ENCODE results near the gene KRT14. TPM values are rescaled to one million over a fixed set of nuclear protein-coding genes. Genes with fewer than 3 reads are reported as not detected.

Gene KRT14
- total and polyA plus RNA-seq, 2 donors (not counting 3 experiments of a cell fraction or from before 2014, with no cell fraction given) = 0.12 to 0.66 TPM

DNA sequence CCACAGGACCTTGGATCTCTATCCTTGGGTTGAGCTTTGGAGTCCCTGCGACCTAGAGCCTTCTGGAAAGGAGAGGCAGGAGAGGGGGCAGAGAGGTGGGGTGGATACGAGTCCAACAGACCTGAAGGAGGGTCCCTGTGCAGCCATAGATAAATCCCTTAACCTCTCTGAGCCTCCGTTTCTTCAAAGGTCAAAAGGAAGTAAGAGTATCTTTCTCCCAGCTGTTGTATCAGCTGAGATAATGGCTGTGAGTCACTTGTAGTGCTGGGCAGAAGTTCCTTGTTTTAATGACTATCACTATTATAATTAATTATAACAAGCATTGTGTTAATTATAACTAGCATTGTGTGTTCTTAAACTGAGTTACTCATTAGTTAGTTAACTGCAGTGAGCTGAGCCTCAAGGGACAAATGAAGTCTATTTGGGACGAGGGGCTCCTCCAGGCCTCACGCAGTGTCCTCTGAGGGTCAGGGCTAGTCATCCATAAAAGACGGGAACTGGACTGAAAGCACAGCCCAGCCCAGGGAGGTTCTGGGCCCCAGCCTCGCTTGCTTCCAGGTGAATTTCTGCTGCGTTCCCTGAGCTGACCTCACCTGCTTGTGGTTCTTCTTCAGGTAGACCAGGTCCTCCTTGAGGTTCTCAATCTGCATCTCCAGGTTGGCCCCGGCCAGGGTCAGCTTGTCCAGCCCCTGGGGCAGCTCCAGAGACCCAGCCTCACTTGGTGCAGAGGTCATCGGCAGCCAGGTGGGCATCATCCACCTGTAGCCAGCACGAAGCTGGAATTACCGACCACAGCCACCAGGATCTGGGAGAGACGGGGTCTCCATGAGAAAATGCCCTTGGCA is 43.4 kb upstream of the KRT14 start:
- no peaks in the 10 kb centered on the region for H4K20me1 ChIP-seq (replicated peaks; ENCODE audit: control insufficient read depth, extremely low read depth, insufficient read depth, low read length)
- POLR2A ChIA-PET = no interaction called here
- H3K27ac ChIP-seq (ENCODE audit: insufficient read depth, low read depth, low read length) = no peak overlapping the region
- intact Hi-C loops (cut with micrococcal nuclease) = no loop called here
- no peaks in the 10 kb centered on the region for H3K9me1 ChIP-seq (replicated peaks; ENCODE audit: control insufficient read depth, extremely low read depth, insufficient read depth, low read length)
- H3K9ac ChIP-seq (replicated peaks; ENCODE audit: extremely low read depth, insufficient read depth, low read length) = no peak overlapping the region
- DNase-seq (ENCODE audit: low read depth, low spot score) (no peak), FAIRE-seq (no peak)
- H3K4me2 ChIP-seq (ENCODE audit: insufficient read depth, low read length) = no peak overlapping the region
- no TSS peak for BruUV-seq (replicated peaks)
- no peaks in the 10 kb centered on the region for H3K4me1 ChIP-seq (ENCODE audit: control insufficient read depth, extremely low read depth, insufficient read depth, low read length)
- H3K36me3 ChIP-seq (ENCODE audit: control insufficient read depth in 2 of 2, extremely low read depth in 1 of 2, insufficient read depth in 2 of 2, low read length in 2 of 2) = no peaks in the 10 kb centered on the region
- no peak for TF ChIP-seq EZH2 (IDR thresholded peaks at IDR 0.05; ENCODE audit: borderline replicate concordance, low read depth, low read length, severe bottlenecking)
- TF ChIP-seq, protein P1, sequence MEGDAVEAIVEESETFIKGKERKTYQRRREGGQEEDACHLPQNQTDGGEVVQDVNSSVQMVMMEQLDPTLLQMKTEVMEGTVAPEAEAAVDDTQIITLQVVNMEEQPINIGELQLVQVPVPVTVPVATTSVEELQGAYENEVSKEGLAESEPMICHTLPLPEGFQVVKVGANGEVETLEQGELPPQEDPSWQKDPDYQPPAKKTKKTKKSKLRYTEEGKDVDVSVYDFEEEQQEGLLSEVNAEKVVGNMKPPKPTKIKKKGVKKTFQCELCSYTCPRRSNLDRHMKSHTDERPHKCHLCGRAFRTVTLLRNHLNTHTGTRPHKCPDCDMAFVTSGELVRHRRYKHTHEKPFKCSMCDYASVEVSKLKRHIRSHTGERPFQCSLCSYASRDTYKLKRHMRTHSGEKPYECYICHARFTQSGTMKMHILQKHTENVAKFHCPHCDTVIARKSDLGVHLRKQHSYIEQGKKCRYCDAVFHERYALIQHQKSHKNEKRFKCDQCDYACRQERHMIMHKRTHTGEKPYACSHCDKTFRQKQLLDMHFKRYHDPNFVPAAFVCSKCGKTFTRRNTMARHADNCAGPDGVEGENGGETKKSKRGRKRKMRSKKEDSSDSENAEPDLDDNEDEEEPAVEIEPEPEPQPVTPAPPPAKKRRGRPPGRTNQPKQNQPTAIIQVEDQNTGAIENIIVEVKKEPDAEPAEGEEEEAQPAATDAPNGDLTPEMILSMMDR (IDR thresholded peaks at IDR 0.05; ENCODE audit: extremely low read depth in 1 of 2, insufficient read depth in 1 of 2, low read depth in 1 of 2, low read length in 2 of 2) = no peak
- no peak for TF ChIP-seq POLR2A (IDR thresholded peaks at IDR 0.05; ENCODE audit: low read depth, low read length)
- no peak for TF ChIP-seq GATA2 (IDR thresholded peaks at IDR 0.05; ENCODE audit: insufficient read depth, insufficient read length, low read depth, low read length)
- no peak for TF ChIP-seq JUN (IDR thresholded peaks at IDR 0.05; ENCODE audit: borderline replicate concordance, insufficient read depth, insufficient read length, low read depth)
- TF ChIP-seq MYC (IDR thresholded peaks at IDR 0.05; ENCODE audit: low read depth, low read length) = no peak
- no peak for TF ChIP-seq POLR2AphosphoS5 (IDR thresholded peaks at IDR 0.05; ENCODE audit: insufficient read depth, low read depth, low read length)
- TF ChIP-seq, protein P2, sequence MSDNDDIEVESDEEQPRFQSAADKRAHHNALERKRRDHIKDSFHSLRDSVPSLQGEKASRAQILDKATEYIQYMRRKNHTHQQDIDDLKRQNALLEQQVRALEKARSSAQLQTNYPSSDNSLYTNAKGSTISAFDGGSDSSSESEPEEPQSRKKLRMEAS (IDR thresholded peaks at IDR 0.05; ENCODE audit: insufficient read depth, insufficient read length) = no peak
- CTCF ChIA-PET = no interaction called here
- dilution Hi-C loops (cut with MboI; ENCODE audit: extremely low pct_ligation_motif_present, low sequenced_read_pairs) = no loop called here
- no peaks in the 10 kb centered on the region for H3K9me3 ChIP-seq (replicated peaks; ENCODE audit: control insufficient read depth, insufficient read depth, low read length)
- H3K27me3 ChIP-seq (ENCODE audit: control insufficient read depth in 2 of 2, insufficient read depth in 2 of 2, low read length in 2 of 2) = no peaks in the 10 kb centered on the region
- H3K79me2 ChIP-seq (ENCODE audit: control insufficient read depth, insufficient read depth, low read length) = no peaks in the 10 kb centered on the region
- H3K4me3 ChIP-seq (replicated peaks in 1 of 3; ENCODE audit: insufficient read depth in 1 of 3, low read depth in 1 of 3, low read length in 3 of 3) = no peak overlapping the region
- no peak overlapping the region for H2AFZ ChIP-seq (ENCODE audit: low read depth, low read length)

Data from endothelial cell of umbilical vein (primary cell).